ENCODE measurements around the gene BCL2L1. TPM values are rescaled to one million over a fixed set of nuclear protein-coding genes. Genes with fewer than 3 reads are reported as not detected.

Gene BCL2L1
- total RNA-seq, 2 experiments from 2014 or later = 126 to 129 TPM

GRCh38 chr20:31695849-31696804 is 26.5 kb downstream of the BCL2L1 start:
- intact Hi-C loops (cut with micrococcal nuclease) = no loop called here
- Mint-ChIP-seq H3K27ac (peak overlapping the region; percentile 65), H3K9me3 (no peaks in the 10 kb centered on the region), H3K4me3 (no peak overlapping the region), H3K27me3 (no peaks in the 10 kb centered on the region), H3K4me1 (ENCODE audit: low read depth) (peaks cover 76% of the 10 kb centered on the region), H3K36me3 (peaks cover 44% of the 10 kb centered on the region)
- no peak for DNase-seq
- POLR2A ChIA-PET = interaction anchor here (1.2 to 1.6 kb wide), 2 partner anchors 21 to 26 kb away, joined by 3 to 4 read pairs; no protein-coding TSS in a partner anchor
- CTCF ChIA-PET = interaction anchor here (0.7 to 1.4 kb wide), 4 partner anchors 16 to 62 kb away, joined by 3 to 5 read pairs (median 4); no protein-coding TSS in a partner anchor

GRCh38 chr20:31694842-31695593 is 27.6 kb downstream of the BCL2L1 start:
- DNase-seq = no peak
- POLR2A ChIA-PET = interaction anchor here (1.3 to 1.6 kb wide), 2 partner anchors 13 to 27 kb away, joined by 3 to 4 read pairs; no protein-coding TSS in a partner anchor
- CTCF ChIA-PET = interaction anchor here (1.0 to 1.9 kb wide), 3 partner anchors 19 to 34 kb away, joined by 3 to 5 read pairs (median 4); no protein-coding TSS in a partner anchor
- Mint-ChIP-seq H3K9me3 (no peaks in the 10 kb centered on the region), H3K27me3 (no peaks in the 10 kb centered on the region), H3K4me3 (no peak overlapping the region), H3K36me3 (peaks cover 43% of the 10 kb centered on the region), H3K27ac (peak overlapping the region; percentile 65), H3K4me1 (ENCODE audit: low read depth) (peaks cover 73% of the 10 kb centered on the region)
- intact Hi-C loops (cut with micrococcal nuclease) = no loop called here

- Mint-ChIP-seq H3K9me3 (no peaks in the 10 kb centered on the region), H3K27ac (peak overlapping the region; percentile 65), H3K27me3 (no peaks in the 10 kb centered on the region), H3K4me1 (ENCODE audit: low read depth) (peaks cover 66% of the 10 kb centered on the region), H3K36me3 (peaks cover 39% of the 10 kb centered on the region), H3K4me3 (no peak overlapping the region)
- ChIA-PET POLR2A (interaction anchor here (1.0 to 1.3 kb wide), 2 partner anchors 9 to 14 kb away, joined by 3 to 7 read pairs; no protein-coding TSS in a partner anchor), CTCF (interaction anchor here (0.6 to 1.9 kb wide), 3 partner anchors 18 to 131 kb away, joined by 3 to 4 read pairs (median 4); no protein-coding TSS in a partner anchor)
- no peak for DNase-seq
- intact Hi-C loops (cut with micrococcal nuclease) = no loop called here
These were observed 28.5 kb downstream of the BCL2L1 start for GRCh38 chr20:31693987-31694661.

- POLR2A ChIA-PET = interaction anchor here (1.0 to 1.3 kb wide), 2 partner anchors 8 to 15 kb away, joined by 3 to 7 read pairs; no protein-coding TSS in a partner anchor
- peaks cover 65% of the 10 kb centered on the region for H3K4me1 Mint-ChIP-seq (ENCODE audit: low read depth)
- CTCF ChIA-PET = interaction anchor here (0.6 to 2.0 kb wide), 5 partner anchors 17 to 70 kb away, joined by 3 to 6 read pairs (median 4); no protein-coding TSS in a partner anchor
These were observed 29.3 kb downstream of the BCL2L1 start for GRCh38 chr20:31693402-31693801.

GRCh38 chr20:31691646-31692275 is 30.9 kb downstream of the BCL2L1 start:
- POLR2A ChIA-PET = no interaction called here
- Mint-ChIP-seq H3K4me3 (no peak overlapping the region), H3K4me1 (ENCODE audit: low read depth) (peaks cover 66% of the 10 kb centered on the region), H3K27ac (peak overlapping the region; percentile 80), H3K9me3 (no peaks in the 10 kb centered on the region), H3K36me3 (peaks cover 40% of the 10 kb centered on the region), H3K27me3 (no peaks in the 10 kb centered on the region)
- CTCF ChIA-PET = interaction anchor here (2.0 kb wide), 2 partner anchors 30 to 32 kb away, joined by 6 to 9 read pairs; no protein-coding TSS in a partner anchor
- intact Hi-C loops (cut with micrococcal nuclease) = no loop called here
- no peak for DNase-seq

More at GRCh38 chr20:31693402-31693801, 29.3 kb downstream of the BCL2L1 start:
- DNase-seq = no peak
- Mint-ChIP-seq H3K4me3 (no peak overlapping the region), H3K27me3 (no peaks in the 10 kb centered on the region), H3K9me3 (no peaks in the 10 kb centered on the region), H3K36me3 (peaks cover 38% of the 10 kb centered on the region), H3K27ac (peak overlapping the region; percentile 33)
- intact Hi-C loops (cut with micrococcal nuclease) = no loop called here

- no peak overlapping the region for H3K4me3 Mint-ChIP-seq
- no peaks in the 10 kb centered on the region for H3K9me3 Mint-ChIP-seq
- peaks cover 70% of the 10 kb centered on the region for H3K4me1 Mint-ChIP-seq (ENCODE audit: low read depth)
- H3K27ac Mint-ChIP-seq = peak overlapping the region; percentile 12
- intact Hi-C loops (cut with micrococcal nuclease) = no loop called here
- POLR2A ChIA-PET = no interaction called here
- peaks cover 53% of the 10 kb centered on the region for H3K36me3 Mint-ChIP-seq
- DNase-seq = no peak
- H3K27me3 Mint-ChIP-seq = no peaks in the 10 kb centered on the region
- CTCF ChIA-PET = no interaction called here
These were observed 32.5 kb downstream of the BCL2L1 start for GRCh38 chr20:31690124-31690666.

- peaks cover 68% of the 10 kb centered on the region for H3K4me1 Mint-ChIP-seq (ENCODE audit: low read depth)
- H3K4me3 Mint-ChIP-seq = no peak overlapping the region
- H3K9me3 Mint-ChIP-seq = no peaks in the 10 kb centered on the region
- H3K36me3 Mint-ChIP-seq = peaks cover 44% of the 10 kb centered on the region
- H3K27ac Mint-ChIP-seq = peak overlapping the region; percentile 30
- DNase-seq = no peak
- CTCF ChIA-PET = no interaction called here
- no peaks in the 10 kb centered on the region for H3K27me3 Mint-ChIP-seq
- intact Hi-C loops (cut with micrococcal nuclease) = no loop called here
- POLR2A ChIA-PET = no interaction called here
These were observed 33.5 kb downstream of the BCL2L1 start for GRCh38 chr20:31689141-31689540.

- no peaks in the 10 kb centered on the region for H3K27me3 Mint-ChIP-seq
- ChIA-PET POLR2A (interaction anchor here (1.0 kb wide), 1 partner anchor 34 kb away, joined by 3 read pairs; no protein-coding TSS in a partner anchor), CTCF (interaction anchor here (0.6 kb wide), 1 partner anchor 29 kb away, joined by 3 read pairs; no protein-coding TSS in a partner anchor)
- intact Hi-C loops (cut with micrococcal nuclease) = no loop called here
- H3K4me1 Mint-ChIP-seq (ENCODE audit: low read depth) = peaks cover 72% of the 10 kb centered on the region
- H3K36me3 Mint-ChIP-seq = peaks cover 49% of the 10 kb centered on the region
- no peak overlapping the region for H3K4me3 Mint-ChIP-seq
- H3K27ac Mint-ChIP-seq = peak overlapping the region; percentile 42
- no peak for DNase-seq
- H3K9me3 Mint-ChIP-seq = no peaks in the 10 kb centered on the region
These were observed 34.9 kb downstream of the BCL2L1 start for GRCh38 chr20:31687777-31688176.

GRCh38 chr20:31685853-31686643 is 36.6 kb downstream of the BCL2L1 start:
- ChIA-PET CTCF (interaction anchor here (0.7 to 4.5 kb wide), 4 partner anchors 22 to 173 kb away, joined by 3 to 34 read pairs (median 10); no protein-coding TSS in a partner anchor), POLR2A (interaction anchor here (0.6 to 1.8 kb wide), 4 partner anchors 8 to 26 kb away, joined by 4 to 7 read pairs (median 4); no protein-coding TSS in a partner anchor)
- Mint-ChIP-seq H3K27me3 (no peaks in the 10 kb centered on the region), H3K9me3 (no peaks in the 10 kb centered on the region), H3K36me3 (peaks cover 42% of the 10 kb centered on the region), H3K27ac (peak overlapping the region; percentile 71), H3K4me1 (ENCODE audit: low read depth) (peaks cover 70% of the 10 kb centered on the region), H3K4me3 (no peak overlapping the region)
- no peak for DNase-seq
- intact Hi-C loops (cut with micrococcal nuclease) = no loop called here

All from activated CD4-positive, alpha-beta memory T cell treated with anti-CD3 and anti-CD28 coated beads for 36 hours (primary cell).